ENCODE results near the gene ENOPH1.
"Not testable (repeated sequence)": the region's sequence is repeated elsewhere in the genome, so short reads cannot be mapped to it uniquely, and the experiment has no call there.

ENOPH1 gene

DNA sequence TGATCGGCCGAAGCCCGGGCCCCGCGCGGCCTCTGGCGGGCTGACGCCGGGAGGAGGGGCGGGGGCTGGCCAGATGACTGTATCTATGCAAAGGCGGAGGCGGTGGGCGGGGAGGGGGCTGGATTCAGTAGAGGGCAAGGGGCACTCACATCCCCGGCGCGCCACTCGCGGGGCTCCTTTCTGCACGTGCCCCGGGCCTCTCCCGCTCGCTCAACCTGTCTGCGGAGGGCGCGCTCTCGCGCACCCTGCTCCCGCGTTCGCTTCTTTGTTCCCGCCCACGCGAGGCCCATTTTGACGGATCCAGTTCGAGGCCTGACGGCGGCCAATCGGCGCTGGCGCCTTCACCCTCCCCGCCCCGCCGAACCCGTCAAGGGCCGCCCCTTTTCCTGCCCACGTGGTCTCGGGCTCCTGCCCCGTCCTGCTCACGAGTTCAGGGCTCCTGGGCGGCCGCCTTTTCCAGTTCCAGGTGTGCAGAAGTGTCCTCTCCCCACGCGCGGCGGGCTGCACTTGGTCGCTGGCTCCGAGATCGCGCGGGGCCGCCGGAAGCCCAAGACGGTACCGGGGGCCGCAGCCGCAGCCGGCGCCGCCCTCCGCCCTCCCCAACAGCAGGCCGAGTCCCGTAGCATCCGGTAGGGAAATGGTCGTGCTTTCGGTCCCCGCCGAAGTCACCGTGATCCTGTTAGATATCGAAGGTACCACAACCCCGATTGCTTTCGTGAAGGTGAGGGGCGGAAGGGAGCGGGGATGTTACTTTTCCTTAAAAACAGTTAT lies at the start of gene ENOPH1, which contains the start of gene HNRNPDL:
ENOPH1 (plus strand) TSS at position 398 of the 771 bp plus-strand sequence; CDS start at position 638, 240 bp downstream.
HNRNPDL (minus strand) TSS at position 270 of the 771 bp plus-strand sequence. CDS start 772 bp downstream, outside the sequence.
- DNase-seq (ENCODE audit: low read depth): peak; percentile 88

GRCh38 chr4:82380831-82381230 lies 49.6 kb upstream of the ENOPH1 start:
- DNase-seq (ENCODE audit: low read depth): no peak

DNA sequence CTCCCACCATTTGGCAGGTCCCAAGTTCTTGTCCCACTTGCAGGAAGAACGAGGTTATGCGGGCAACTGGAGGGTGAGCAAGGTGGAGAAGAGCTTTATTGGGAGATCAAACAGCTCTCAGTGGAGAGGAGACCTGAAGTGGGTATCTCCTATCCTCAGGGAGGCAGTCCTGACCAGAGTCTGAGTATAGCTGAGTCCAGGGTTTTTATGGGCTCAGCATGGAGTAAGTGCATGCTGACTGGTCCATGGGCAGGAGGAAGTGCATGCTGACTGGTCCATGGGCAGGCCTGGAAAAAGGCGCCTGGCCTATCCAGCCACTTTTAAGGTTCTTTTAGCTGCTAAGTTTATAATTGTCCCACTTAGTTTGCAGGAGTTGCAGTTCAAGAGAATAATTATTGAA lies 49.2 kb upstream of the ENOPH1 start:
- DNase-seq (ENCODE audit: low read depth): no peak

GRCh38 chr4:82381661-82382296 lies 48.6 kb upstream of the ENOPH1 start:
- no peak for DNase-seq (ENCODE audit: low read depth)

DNA sequence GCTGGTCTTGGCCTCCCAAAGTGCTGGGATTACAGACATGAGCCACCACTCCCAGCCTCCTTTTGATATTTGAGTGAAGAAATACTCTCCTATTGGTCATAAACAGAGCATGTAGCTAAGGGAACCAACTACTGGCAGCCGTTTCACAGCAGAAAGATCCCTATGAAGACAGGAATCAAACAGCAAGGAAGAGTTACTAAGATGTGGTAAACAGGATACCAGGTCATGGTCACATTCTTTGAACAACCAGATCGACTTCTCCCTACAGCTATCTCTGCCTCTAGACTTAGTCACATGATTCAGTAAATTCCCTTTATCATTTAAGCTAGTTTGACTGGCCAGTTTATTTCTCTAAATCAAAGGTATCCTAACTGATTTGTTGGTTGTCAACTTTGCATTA lies 47.6 kb upstream of the ENOPH1 start:
- no peak for DNase-seq (ENCODE audit: low read depth)

GRCh38 chr4:82386312-82386711 lies 44.1 kb upstream of the ENOPH1 start:
- not testable (repeated sequence) for DNase-seq (ENCODE audit: low read depth)

DNA sequence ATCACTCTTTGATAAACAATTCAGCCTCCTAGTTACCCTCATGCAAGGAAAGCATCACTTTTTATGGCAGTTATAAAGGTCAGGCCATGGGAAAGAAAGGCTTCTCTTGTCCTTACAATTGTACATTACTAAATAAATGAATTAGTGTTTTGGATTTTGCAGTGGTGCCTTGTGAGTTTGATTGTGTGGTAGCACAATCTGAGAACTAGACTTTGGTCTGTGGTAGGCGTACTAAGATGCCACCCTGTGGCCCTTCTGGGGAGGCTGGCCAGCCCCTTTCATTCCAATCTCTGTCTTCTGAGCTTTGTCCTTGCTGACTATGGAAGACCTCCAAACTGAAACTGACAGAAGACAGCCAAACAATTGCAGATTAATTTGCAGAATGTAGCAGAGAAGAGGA lies 42.0 kb upstream of the ENOPH1 start:
- no peak for DNase-seq (ENCODE audit: low read depth)

DNA sequence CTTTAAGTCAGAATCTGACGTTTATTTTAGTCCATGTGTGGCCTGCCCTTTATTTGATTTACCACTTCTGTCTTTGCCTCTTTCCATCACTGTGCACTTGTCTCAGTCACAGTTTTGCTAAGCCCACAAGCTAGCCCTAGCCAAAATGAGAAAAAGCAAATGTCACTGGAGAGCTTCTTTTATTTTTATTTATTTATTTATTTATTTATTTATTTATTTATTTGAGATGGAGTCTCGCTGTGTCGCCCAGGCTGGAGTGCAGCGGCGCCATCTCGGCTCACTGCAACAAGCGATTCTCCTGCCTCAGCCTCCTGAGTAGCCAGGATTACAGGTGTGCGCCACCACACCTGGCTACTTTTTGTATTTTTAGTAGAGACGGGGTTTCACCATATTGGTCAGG lies 40.3 kb upstream of the ENOPH1 start:
- DNase-seq (ENCODE audit: low read depth): not testable (repeated sequence)

GRCh38 chr4:82394896-82395295 lies 35.5 kb upstream of the ENOPH1 start:
- no peak for DNase-seq (ENCODE audit: low read depth)

DNA sequence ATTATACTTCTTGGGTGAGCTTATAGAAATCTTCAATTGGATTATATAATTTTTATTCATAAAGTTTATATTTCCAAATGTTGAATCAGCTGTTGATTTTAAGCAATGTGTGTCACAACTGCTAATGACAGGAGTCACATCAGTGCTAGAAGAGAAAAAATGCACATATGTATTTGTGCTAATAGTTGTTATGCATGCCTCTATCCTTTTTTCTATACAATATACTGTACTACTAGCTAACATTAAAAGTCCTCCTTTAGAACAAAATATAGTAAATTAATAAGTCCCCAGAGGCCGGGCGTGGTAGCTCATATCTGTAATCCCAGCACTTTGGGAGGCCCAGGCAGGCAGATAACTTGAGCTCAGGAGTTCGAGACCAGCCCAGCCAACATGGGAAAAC lies 32.9 kb upstream of the ENOPH1 start:
- DNase-seq (ENCODE audit: low read depth): no peak

GRCh38 chr4:82398263-82398662 lies 32.1 kb upstream of the ENOPH1 start:
- no peak for DNase-seq (ENCODE audit: low read depth)

DNA sequence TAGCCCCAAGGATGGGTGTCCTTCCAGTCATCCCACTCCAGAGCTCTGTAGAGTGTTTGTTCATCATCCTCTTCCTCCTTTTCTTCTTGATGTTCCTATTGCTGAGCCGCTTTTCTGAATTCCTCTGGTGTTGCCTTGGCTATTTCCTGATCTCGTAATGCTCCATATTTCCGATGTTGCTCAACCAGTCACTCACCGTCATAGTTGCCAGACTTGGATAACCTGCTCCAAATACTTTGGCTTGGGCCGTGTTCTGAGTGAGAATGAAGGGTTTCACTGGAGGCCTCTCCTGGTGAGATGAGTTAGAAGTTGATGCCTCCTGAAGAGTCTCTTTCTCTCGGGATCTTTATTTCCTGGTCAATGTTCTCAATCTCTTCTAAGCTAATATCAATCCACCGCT lies 28.8 kb upstream of the ENOPH1 start:
- no peak for DNase-seq (ENCODE audit: low read depth)

GRCh38 chr4:82402196-82402775 lies 28.1 kb upstream of the ENOPH1 start:
- no peak for DNase-seq (ENCODE audit: low read depth)

DNA sequence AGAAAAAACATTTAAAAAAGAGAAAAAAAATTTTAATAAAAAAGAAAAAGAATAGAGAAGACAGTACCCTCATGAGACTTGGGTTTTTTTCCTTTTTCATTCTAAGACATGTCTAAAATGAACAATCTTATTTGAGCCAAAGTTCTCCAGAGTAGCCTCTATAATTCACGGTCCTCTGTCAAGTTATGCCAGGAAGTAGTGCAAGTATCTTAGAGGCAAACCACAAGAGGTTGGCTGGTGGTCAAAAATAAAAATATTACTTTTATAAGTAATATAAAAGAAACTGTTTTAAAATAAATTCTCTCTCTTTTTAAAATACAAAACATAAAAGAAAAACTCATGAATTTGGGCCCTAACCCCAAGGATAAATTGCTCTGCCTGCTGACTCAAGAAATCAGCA lies 26.7 kb upstream of the ENOPH1 start:
- DNase-seq (ENCODE audit: low read depth): no peak

DNA sequence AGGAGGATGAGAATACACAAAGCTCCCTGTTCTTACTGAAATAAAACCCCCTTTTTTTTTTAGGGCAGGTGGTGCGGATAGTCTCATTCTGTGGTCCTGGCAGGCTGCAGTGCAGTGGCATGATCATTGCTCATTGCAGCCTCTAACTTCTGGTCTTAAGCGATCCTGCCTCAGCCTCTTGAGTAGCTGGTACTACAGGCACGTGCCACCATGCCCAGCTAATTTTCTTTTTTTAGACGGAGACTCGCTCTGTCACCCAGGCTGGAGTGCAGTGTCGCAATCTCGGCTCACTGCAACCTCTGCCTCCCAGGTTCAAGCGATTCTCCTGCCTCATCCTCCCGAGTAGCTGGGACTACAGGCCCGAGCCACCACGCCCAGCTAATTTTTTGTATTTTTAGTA lies 15.3 kb upstream of the ENOPH1 start:
- DNase-seq (ENCODE audit: low read depth): not testable (repeated sequence)

- DNase-seq (ENCODE audit: low read depth): no peak
These were observed 14.4 kb upstream of the ENOPH1 start for GRCh38 chr4:82415922-82416365.

DNA sequence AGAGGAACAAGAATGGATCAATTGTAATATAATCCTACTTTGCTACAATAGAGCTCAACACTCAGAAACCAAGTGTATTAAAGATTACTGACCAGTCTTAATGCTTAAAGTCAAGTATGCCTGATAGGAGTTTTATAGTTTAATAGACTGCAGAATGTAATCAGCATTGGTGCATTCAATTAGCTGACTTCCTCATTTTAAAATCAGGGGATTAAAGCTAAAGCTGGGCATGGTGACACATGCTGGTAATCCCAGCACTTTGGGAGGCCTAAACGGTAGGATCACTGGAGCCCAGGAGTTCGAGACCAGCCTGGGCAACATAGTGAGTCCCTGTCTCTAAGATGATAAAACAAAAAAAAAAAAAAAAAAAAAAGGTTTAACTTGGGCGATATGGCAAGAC lies 10.9 kb upstream of the ENOPH1 start:
- no peak for DNase-seq (ENCODE audit: low read depth)

- DNase-seq (ENCODE audit: low read depth): no peak
These were observed 8.4 kb upstream of the ENOPH1 start for GRCh38 chr4:82421796-82422560.

- DNase-seq (ENCODE audit: low read depth): no peak
These were observed 7.8 kb upstream of the ENOPH1 start for GRCh38 chr4:82422616-82423015.

DNA sequence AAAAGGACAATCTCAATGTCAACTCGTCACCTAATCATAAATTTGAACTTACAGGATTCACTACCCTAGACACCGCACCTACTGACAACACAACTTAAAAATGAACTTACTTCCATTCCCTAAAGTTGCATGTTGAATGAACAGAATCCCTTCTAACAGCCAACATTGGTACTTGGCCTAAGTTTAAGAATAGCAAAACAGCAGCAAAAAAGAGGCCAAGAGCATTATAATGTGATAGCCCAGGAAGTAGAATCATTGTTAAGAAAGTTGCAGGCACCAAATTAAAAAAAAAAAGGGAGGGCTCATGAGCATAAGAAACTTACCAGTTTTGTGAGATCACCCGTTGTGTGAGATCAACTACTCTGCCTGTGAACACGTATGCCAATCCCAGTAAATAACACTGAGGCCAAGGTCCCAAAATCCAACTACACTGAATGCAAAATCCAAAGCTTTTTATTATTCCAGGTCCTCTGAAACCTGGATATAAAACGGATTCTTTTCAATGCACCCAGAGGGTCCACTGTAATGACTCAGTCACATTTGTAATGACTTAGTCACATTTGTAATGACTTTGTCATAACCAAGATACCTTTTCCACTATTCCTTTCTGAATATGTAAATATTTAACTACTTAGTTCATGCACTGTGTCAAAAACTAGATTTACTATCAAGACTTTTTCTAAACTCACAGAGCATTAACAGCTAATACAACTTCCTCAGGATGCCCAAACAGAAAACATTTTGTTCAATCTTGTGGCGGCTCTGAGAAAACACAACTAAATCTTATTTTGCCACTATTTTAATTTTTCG lies 6.9 kb upstream of the ENOPH1 start:
- no peak for DNase-seq (ENCODE audit: low read depth)

GRCh38 chr4:82425478-82425877 lies 4.9 kb upstream of the ENOPH1 start:
- no peak for DNase-seq (ENCODE audit: low read depth)

All from fibroblast of the conjunctiva (primary cell).